Common myeloid progenitor, CD34-positive (primary cell): Measurements from ENCODE around the gene AFMID.
A peak's percentile ranks its signal among the peaks of the same experiment; 100 is the strongest.

Source experiments
- CTCF ChIA-PET: fragments of 350-600 bp; sonication (Branson Sonifier 250); formaldehyde crosslinking; loops from one replicate; lab custom pipeline; 2021; ENCODE audit warnings: antibody characterized with exemption; lab: Charles Lee
- POLR2A ChIA-PET: fragments of 350-600 bp; sonication (Branson Sonifier 250); formaldehyde crosslinking; loops from one replicate; lab custom pipeline; 2021; ENCODE audit warnings: antibody characterized with exemption; lab: Charles Lee
- DNase-seq, 3 donors: peaks; one replicate each; pipeline versions ENCODE4 v3.0.0 to v3.0.0-alpha.2; 2013
- H3K27ac ChIP-seq, 2 experiments: 1 replicate in 1 of 2; 2 replicates in 1 of 2; pipeline ENCODE4 v1.7.0; 2013; ENCODE audit warnings: inconsistent platforms in 2 of 2, low read length in 2 of 2, mild to moderate bottlenecking in 2 of 2, low read depth in 1 of 2, moderate library complexity in 1 of 2; ENCODE audit not compliant: severe bottlenecking in 2 of 2, insufficient read depth in 1 of 2, poor library complexity in 1 of 2
- H3K27me3 ChIP-seq, 5 experiments: replicated peaks in 2 of 5; 1 replicate in 3 of 5; 2 replicates in 2 of 5; pipeline versions ENCODE4 v1.6.1 to v1.7.0; 2013; ENCODE audit warnings: low read length in 4 of 5, mild to moderate bottlenecking in 2 of 5, moderate library complexity in 2 of 5, inconsistent platforms in 1 of 5; ENCODE audit not compliant: insufficient read depth in 5 of 5, control insufficient read depth in 4 of 5
- H3K36me3 ChIP-seq, 4 experiments: 1 replicate in 2 of 4; 2 replicates in 2 of 4; pipeline versions ENCODE4 v1.6.1 to v1.7.0; 2013; ENCODE audit warnings: low read length in 3 of 4, control low read depth in 1 of 4, mild to moderate bottlenecking in 1 of 4; ENCODE audit not compliant: control insufficient read depth in 4 of 4, insufficient read depth in 4 of 4
- H3K4me1 ChIP-seq, 4 experiments: 1 replicate in 3 of 4; 2 replicates in 1 of 4; pipeline versions ENCODE4 v1.6.1 to v1.7.1; 2013; ENCODE audit warnings: low read length in 3 of 4, mild to moderate bottlenecking in 3 of 4, control low read depth in 1 of 4, inconsistent platforms in 1 of 4, moderate library complexity in 1 of 4; ENCODE audit not compliant: control insufficient read depth in 4 of 4, insufficient read depth in 4 of 4; ENCODE audit errors: control extremely low read depth in 1 of 4
- H3K4me3 ChIP-seq, 7 experiments: 1 replicate in 4 of 7; 2 replicates in 3 of 7; pipeline versions ENCODE4 v1.5.1 to v1.7.0; 2013; ENCODE audit warnings: mild to moderate bottlenecking in 7 of 7, low read length in 6 of 7, moderate library complexity in 6 of 7, inconsistent platforms in 2 of 7, low read depth in 2 of 7, control low read depth in 1 of 7; ENCODE audit not compliant: insufficient read depth in 4 of 7, control insufficient read depth in 1 of 7; ENCODE audit errors: extremely low read depth in 1 of 7
- H3K9me3 ChIP-seq, 5 experiments: 1 replicate in 4 of 5; 2 replicates in 1 of 5; pipeline versions ENCODE4 v1.6.1 to v1.7.1; 2013; ENCODE audit warnings: low read length in 4 of 5, mild to moderate bottlenecking in 2 of 5, inconsistent platforms in 1 of 5, low read depth in 1 of 5, moderate library complexity in 1 of 5; ENCODE audit not compliant: control insufficient read depth in 4 of 5, insufficient read depth in 2 of 5; ENCODE audit errors: control extremely low read depth in 1 of 5
- WGBS: methylation state at CpG from one replicate; pipeline ENCODE4 v1.1.5; 2013; ENCODE audit not compliant: insufficient coverage; 5-methylcytosine and 5-hydroxymethylcytosine counted together

The AFMID gene

GRCh38 chr17:78206298-78206697, 19.1 kb downstream of the AFMID start:
- peak in 2 of 3 donors; percentile 20 to 22 for DNase-seq
- H3K4me1 ChIP-seq: no peaks in the 10 kb centered on the region
- ChIA-PET POLR2A (interaction anchor here (0.9 kb wide), 1 partner anchor 76 kb away, joined by 3 read pairs; no protein-coding TSS in a partner anchor), CTCF (interaction anchor here (1.1 kb wide), 1 partner anchor 20 kb away, joined by 4 read pairs; no protein-coding TSS in a partner anchor)
- 95% methylated on average over 5 of the region's 7 CpGs for WGBS
- H3K27ac ChIP-seq: no peak overlapping the region
- no peaks in the 10 kb centered on the region for H3K9me3 ChIP-seq
- no peaks in the 10 kb centered on the region for H3K27me3 ChIP-seq
- peaks cover 0 to 42% (median 27%) of the 10 kb centered on the region in 4 experiments for H3K36me3 ChIP-seq
- no peak overlapping the region for H3K4me3 ChIP-seq

GRCh38 chr17:78208486-78208885, 21.3 kb downstream of the AFMID start:
- Histone ChIP-seq H3K9me3 (no peaks in the 10 kb centered on the region), H3K27me3 (no peaks in the 10 kb centered on the region), H3K4me1 (no peaks in the 10 kb centered on the region), H3K27ac (no peak overlapping the region), H3K4me3 (no peak overlapping the region), H3K36me3 (peaks cover 0 to 35% (median 20%) of the 10 kb centered on the region in 4 experiments)
- POLR2A ChIA-PET: no interaction called here
- no peak for DNase-seq
- WGBS: 60% methylated on average over 1 of the region's 3 CpGs
- CTCF ChIA-PET: no interaction called here

- Histone ChIP-seq H3K27ac (no peak overlapping the region), H3K4me3 (no peak overlapping the region), H3K27me3 (no peaks in the 10 kb centered on the region), H3K36me3 (peaks cover 0 to 21% (median 8%) of the 10 kb centered on the region in 4 experiments), H3K9me3 (no peaks in the 10 kb centered on the region), H3K4me1 (peaks cover 4 to 11% (median 10%) of the 10 kb centered on the region in 4 experiments)
- CTCF ChIA-PET: no interaction called here
- WGBS: 94% methylated on average over 9 of the region's 10 CpGs
- no peak for DNase-seq
- POLR2A ChIA-PET: no interaction called here
These were observed 22.9 kb downstream of the AFMID start for GRCh38 chr17:78210111-78210510.

GRCh38 chr17:78211032-78211431, 23.9 kb downstream of the AFMID start:
- CTCF ChIA-PET: no interaction called here
- 89% methylated on average over 9 of the region's 11 CpGs for WGBS

DNA sequence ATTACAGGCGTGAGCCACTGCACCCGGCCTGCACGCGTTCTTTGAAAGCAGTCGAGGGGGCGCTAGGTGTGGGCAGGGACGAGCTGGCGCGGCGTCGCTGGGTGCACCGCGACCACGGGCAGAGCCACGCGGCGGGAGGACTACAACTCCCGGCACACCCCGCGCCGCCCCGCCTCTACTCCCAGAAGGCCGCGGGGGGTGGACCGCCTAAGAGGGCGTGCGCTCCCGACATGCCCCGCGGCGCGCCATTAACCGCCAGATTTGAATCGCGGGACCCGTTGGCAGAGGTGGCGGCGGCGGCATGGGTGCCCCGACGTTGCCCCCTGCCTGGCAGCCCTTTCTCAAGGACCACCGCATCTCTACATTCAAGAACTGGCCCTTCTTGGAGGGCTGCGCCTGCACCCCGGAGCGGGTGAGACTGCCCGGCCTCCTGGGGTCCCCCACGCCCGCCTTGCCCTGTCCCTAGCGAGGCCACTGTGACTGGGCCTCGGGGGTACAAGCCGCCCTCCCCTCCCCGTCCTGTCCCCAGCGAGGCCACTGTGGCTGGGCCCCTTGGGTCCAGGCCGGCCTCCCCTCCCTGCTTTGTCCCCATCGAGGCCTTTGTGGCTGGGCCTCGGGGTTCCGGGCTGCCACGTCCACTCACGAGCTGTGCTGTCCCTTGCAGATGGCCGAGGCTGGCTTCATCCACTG, 27.0 kb downstream of the AFMID start, which contains the start of gene BIRC5:
BIRC5 (plus strand) TSS at position 238 of the 690 bp plus-strand sequence; CDS start at position 302, 64 bp downstream.
- no peaks in the 10 kb centered on the region for H3K27me3 ChIP-seq
- peak; percentile 85 to 91 (median 90) for DNase-seq
- peak within 1 kb of the TSS in 1 of 2 experiments; percentile 71 for H3K27ac ChIP-seq
- H3K9me3 ChIP-seq: no peaks in the 10 kb centered on the region
- peaks cover 4 to 18% (median 14%) of the 10 kb centered on the region in 4 experiments for H3K4me1 ChIP-seq
- peaks cover 0 to 11% (median 3%) of the 10 kb centered on the region in 4 experiments for H3K36me3 ChIP-seq
- peak within 1 kb of the TSS; percentile 17 to 89 (median 72) for H3K4me3 ChIP-seq
- ChIA-PET POLR2A (no interaction called here), CTCF (interaction anchor here (1.0 kb wide), 1 partner anchor 9 kb away, joined by 3 read pairs; no protein-coding TSS in a partner anchor)
- under 1% methylated on average over 57 of the region's 60 CpGs for WGBS

More at GRCh38 chr17:78211032-78211431, 23.9 kb downstream of the AFMID start:
- peaks cover 0 to 13% (median 5%) of the 10 kb centered on the region in 4 experiments for H3K36me3 ChIP-seq
- no peaks in the 10 kb centered on the region for H3K9me3 ChIP-seq
- POLR2A ChIA-PET: no interaction called here
- H3K27ac ChIP-seq: no peak overlapping the region
- peaks cover 4 to 18% (median 14%) of the 10 kb centered on the region in 4 experiments for H3K4me1 ChIP-seq
- H3K4me3 ChIP-seq: no peak overlapping the region
- H3K27me3 ChIP-seq: no peaks in the 10 kb centered on the region
- no peak for DNase-seq

GRCh38 chr17:78214706-78215061, 27.5 kb downstream of the AFMID start:
- no peaks in the 10 kb centered on the region for H3K9me3 ChIP-seq
- WGBS: 59% methylated on average over 3 of the region's 5 CpGs
- H3K27me3 ChIP-seq: no peaks in the 10 kb centered on the region
- H3K27ac ChIP-seq: peak overlapping the region in 1 of 2 experiments; percentile 71
- POLR2A ChIA-PET: no interaction called here
- CTCF ChIA-PET: interaction anchor here (1.0 kb wide), 1 partner anchor 8 kb away, joined by 3 read pairs; no protein-coding TSS in a partner anchor
- no peak for DNase-seq
- H3K4me1 ChIP-seq: peaks cover 4 to 18% (median 14%) of the 10 kb centered on the region in 4 experiments
- H3K36me3 ChIP-seq: peaks cover 0 to 16% (median 5%) of the 10 kb centered on the region in 4 experiments
- H3K4me3 ChIP-seq: peak overlapping the region; percentile 17 to 89 (median 72)
